ENCODE results near the gene RRP12.
"Not testable (repeated sequence)": the region's sequence is repeated elsewhere in the genome, so short reads cannot be mapped to it uniquely, and the experiment has no call there.

The RRP12 gene

GRCh38 chr10:97363071-97363470 lies 38.1 kb downstream of the RRP12 start:
- Mint-ChIP-seq H3K27me3 (no peaks in the 10 kb centered on the region), H3K4me3 (no peak overlapping the region), H3K9me3 (no peaks in the 10 kb centered on the region), H3K4me1 (ENCODE audit: low read depth) (no peaks in the 10 kb centered on the region), H3K27ac (no peak overlapping the region), H3K36me3 (ENCODE audit: low read depth) (peaks cover 63% of the 10 kb centered on the region)

GRCh38 chr10:97362310-97363033 lies 38.7 kb downstream of the RRP12 start:
- Mint-ChIP-seq H3K4me1 (ENCODE audit: low read depth) (no peaks in the 10 kb centered on the region), H3K9me3 (no peaks in the 10 kb centered on the region), H3K36me3 (ENCODE audit: low read depth) (peaks cover 63% of the 10 kb centered on the region), H3K27ac (no peak overlapping the region), H3K27me3 (no peaks in the 10 kb centered on the region), H3K4me3 (no peak overlapping the region)

GRCh38 chr10:97361537-97361901 lies 39.6 kb downstream of the RRP12 start:
- Mint-ChIP-seq H3K27ac (no peak overlapping the region), H3K36me3 (ENCODE audit: low read depth) (peaks cover 60% of the 10 kb centered on the region)

GRCh38 chr10:97360705-97361536 lies 40.2 kb downstream of the RRP12 start:
- no peaks in the 10 kb centered on the region for H3K27me3 Mint-ChIP-seq
- no peaks in the 10 kb centered on the region for H3K4me1 Mint-ChIP-seq (ENCODE audit: low read depth)
- H3K4me3 Mint-ChIP-seq = no peak overlapping the region
- H3K27ac Mint-ChIP-seq = no peak overlapping the region
- H3K36me3 Mint-ChIP-seq (ENCODE audit: low read depth) = peaks cover 60% of the 10 kb centered on the region
- no peaks in the 10 kb centered on the region for H3K9me3 Mint-ChIP-seq

More at GRCh38 chr10:97361537-97361901, 39.6 kb downstream of the RRP12 start:
- H3K9me3 Mint-ChIP-seq = no peaks in the 10 kb centered on the region
- no peak overlapping the region for H3K4me3 Mint-ChIP-seq
- H3K4me1 Mint-ChIP-seq (ENCODE audit: low read depth) = no peaks in the 10 kb centered on the region
- no peaks in the 10 kb centered on the region for H3K27me3 Mint-ChIP-seq

- peaks cover 49% of the 10 kb centered on the region for H3K36me3 Mint-ChIP-seq (ENCODE audit: low read depth)
- H3K27ac Mint-ChIP-seq = no peak overlapping the region
Measured at GRCh38 chr10:97358781-97359180, 42.4 kb downstream of the RRP12 start.

GRCh38 chr10:97358349-97358748 lies 42.8 kb downstream of the RRP12 start:
- no peaks in the 10 kb centered on the region for H3K27me3 Mint-ChIP-seq
- H3K4me1 Mint-ChIP-seq (ENCODE audit: low read depth) = no peaks in the 10 kb centered on the region
- no peak overlapping the region for H3K4me3 Mint-ChIP-seq
- no peaks in the 10 kb centered on the region for H3K9me3 Mint-ChIP-seq
- H3K27ac Mint-ChIP-seq = no peak overlapping the region
- peaks cover 51% of the 10 kb centered on the region for H3K36me3 Mint-ChIP-seq (ENCODE audit: low read depth)

More at GRCh38 chr10:97358781-97359180, 42.4 kb downstream of the RRP12 start:
- Mint-ChIP-seq H3K27me3 (no peaks in the 10 kb centered on the region), H3K4me3 (no peak overlapping the region), H3K9me3 (no peaks in the 10 kb centered on the region), H3K4me1 (ENCODE audit: low read depth) (no peaks in the 10 kb centered on the region)

- no peaks in the 10 kb centered on the region for H3K27me3 Mint-ChIP-seq
- H3K4me1 Mint-ChIP-seq (ENCODE audit: low read depth) = no peaks in the 10 kb centered on the region
- H3K9me3 Mint-ChIP-seq = no peaks in the 10 kb centered on the region
- H3K36me3 Mint-ChIP-seq (ENCODE audit: low read depth) = peaks cover 43% of the 10 kb centered on the region
- no peak overlapping the region for H3K27ac Mint-ChIP-seq
- H3K4me3 Mint-ChIP-seq = no peak overlapping the region
Measured at GRCh38 chr10:97356918-97357317, 44.2 kb downstream of the RRP12 start.

- Mint-ChIP-seq H3K27ac (no peak overlapping the region), H3K36me3 (ENCODE audit: low read depth) (peaks cover 43% of the 10 kb centered on the region), H3K4me3 (no peak overlapping the region), H3K9me3 (no peaks in the 10 kb centered on the region), H3K27me3 (no peaks in the 10 kb centered on the region), H3K4me1 (ENCODE audit: low read depth) (no peaks in the 10 kb centered on the region)
Measured at GRCh38 chr10:97356318-97356914, 44.7 kb downstream of the RRP12 start.

- Mint-ChIP-seq H3K27ac (no peak overlapping the region), H3K9me3 (no peaks in the 10 kb centered on the region), H3K4me3 (no peak overlapping the region), H3K4me1 (ENCODE audit: low read depth) (no peaks in the 10 kb centered on the region), H3K27me3 (no peaks in the 10 kb centered on the region), H3K36me3 (ENCODE audit: low read depth) (peaks cover 39% of the 10 kb centered on the region)
Measured at GRCh38 chr10:97355571-97355975, 45.6 kb downstream of the RRP12 start.

GRCh38 chr10:97353945-97354344 lies 47.2 kb downstream of the RRP12 start:
- no peaks in the 10 kb centered on the region for H3K27me3 Mint-ChIP-seq
- H3K4me3 Mint-ChIP-seq = no peak overlapping the region
- no peaks in the 10 kb centered on the region for H3K4me1 Mint-ChIP-seq (ENCODE audit: low read depth)
- H3K9me3 Mint-ChIP-seq = no peaks in the 10 kb centered on the region
- peaks cover 32% of the 10 kb centered on the region for H3K36me3 Mint-ChIP-seq (ENCODE audit: low read depth)
- H3K27ac Mint-ChIP-seq = no peak overlapping the region

GRCh38 chr10:97349752-97350513 lies 51.2 kb downstream of the RRP12 start:
- Mint-ChIP-seq H3K36me3 (ENCODE audit: low read depth) (peaks cover 8% of the 10 kb centered on the region), H3K9me3 (no peaks in the 10 kb centered on the region), H3K27me3 (no peaks in the 10 kb centered on the region), H3K27ac (no peak overlapping the region), H3K4me1 (ENCODE audit: low read depth) (no peaks in the 10 kb centered on the region), H3K4me3 (no peak overlapping the region)

- H3K9me3 Mint-ChIP-seq = no peaks in the 10 kb centered on the region
- no peak overlapping the region for H3K4me3 Mint-ChIP-seq
- no peaks in the 10 kb centered on the region for H3K4me1 Mint-ChIP-seq (ENCODE audit: low read depth)
Measured at GRCh38 chr10:97347317-97347716, 53.8 kb downstream of the RRP12 start.

GRCh38 chr10:97343664-97344063 lies 57.5 kb downstream of the RRP12 start:
- H3K4me3 Mint-ChIP-seq; H3K27me3 Mint-ChIP-seq; H3K27ac Mint-ChIP-seq; H3K36me3 Mint-ChIP-seq (ENCODE audit: low read depth); H3K4me1 Mint-ChIP-seq (ENCODE audit: low read depth); H3K9me3 Mint-ChIP-seq: not testable (repeated sequence)

More at GRCh38 chr10:97347317-97347716, 53.8 kb downstream of the RRP12 start:
- H3K27ac Mint-ChIP-seq = no peak overlapping the region
- no peaks in the 10 kb centered on the region for H3K27me3 Mint-ChIP-seq
- no peaks in the 10 kb centered on the region for H3K36me3 Mint-ChIP-seq (ENCODE audit: low read depth)

GRCh38 chr10:97341416-97341815 lies 59.7 kb downstream of the RRP12 start:
- H3K27ac Mint-ChIP-seq = no peak overlapping the region
- no peaks in the 10 kb centered on the region for H3K9me3 Mint-ChIP-seq
- no peaks in the 10 kb centered on the region for H3K36me3 Mint-ChIP-seq (ENCODE audit: low read depth)
- peaks cover 4% of the 10 kb centered on the region for H3K4me1 Mint-ChIP-seq (ENCODE audit: low read depth)
- H3K27me3 Mint-ChIP-seq = no peaks in the 10 kb centered on the region
- no peak overlapping the region for H3K4me3 Mint-ChIP-seq
